Heart left ventricle (tissue), 16 donors: ENCODE results near the gene PCSK2. TPM values are rescaled to one million over a fixed set of nuclear protein-coding genes. Genes with fewer than 3 reads are reported as not detected.
"Not testable (repeated sequence)": the region's sequence is repeated elsewhere in the genome, so short reads cannot be mapped to it uniquely, and the experiment has no call there.

ENCODE experiments used
- ATAC-seq, 4 donors: fragments of 200-7000 bp; cut with Tn5 transposase; one replicate each; pipeline ENCODE4 v1.9.1; 2020 to 2022; ENCODE audit warnings: moderate library complexity in 4 of 4, mild to moderate bottlenecking in 3 of 4, moderate number of reproducible peaks in 1 of 4
- DNase-seq, 5 donors: peaks; one replicate each; pipeline ENCODE4 v3.0.0-alpha.2; 2020
- H3K27ac ChIP-seq, 12 donors: fragments of 200-600 bp; sonication (generic) in 4 of 12; one replicate each; pipeline versions ENCODE4 v1.5.0 to v1.8.0; 2016 to 2022; ENCODE audit warnings: mild to moderate bottlenecking in 2 of 12
- H3K27me3 ChIP-seq, 9 donors: fragments of 200-600 bp; sonication (generic) in 2 of 9; one replicate each; pipeline versions ENCODE4 v1.5.1 to v1.8.0; 2016 to 2022; ENCODE audit warnings: mild to moderate bottlenecking in 3 of 9
- H3K36me3 ChIP-seq, 9 donors: fragments of 200-600 bp; sonication (generic) in 2 of 9; one replicate each; pipeline versions ENCODE4 v1.5.0 to v1.8.0; 2018 to 2022; ENCODE audit warnings: mild to moderate bottlenecking in 2 of 9
- H3K4me1 ChIP-seq, 12 donors: fragments of 200-600 bp; sonication (generic) in 4 of 12; one replicate each; pipeline versions ENCODE4 v1.5.0 to v1.8.0; 2016 to 2022; ENCODE audit warnings: mild to moderate bottlenecking in 3 of 12
- H3K4me3 ChIP-seq, 12 donors: fragments of 200-600 bp; sonication (generic) in 4 of 12; one replicate each; pipeline versions ENCODE4 v1.5.0 to v1.8.0; 2017 to 2022; ENCODE audit warnings: mild to moderate bottlenecking in 9 of 12, moderate library complexity in 4 of 12
- H3K9me3 ChIP-seq, 12 donors: fragments of 200-600 bp; sonication (generic) in 4 of 12; one replicate each; pipeline versions ENCODE4 v1.5.0 to v1.8.0; 2016 to 2022; ENCODE audit warnings: mild to moderate bottlenecking in 1 of 12
- CTCF ChIP-seq, 12 donors: fragments of 200-600 bp; sonication (generic) in 4 of 12; IDR thresholded peaks; one replicate each; pipeline versions ENCODE4 v1.5.0 to v1.8.0; 2018 to 2022; ENCODE audit warnings: antibody characterized with exemption in 12 of 12, mild to moderate bottlenecking in 5 of 12
- POLR2A ChIP-seq, 2 donors: fragments of 450-650 bp; IDR thresholded peaks; one replicate each; pipeline ENCODE4 v1.6.1; 2017; ENCODE audit warnings: antibody characterized with exemption in 2 of 2, mild to moderate bottlenecking in 2 of 2, moderate library complexity in 2 of 2
- WGBS, 4 donors: extraction: QIAGEN DNeasy Blood & Tissue Kit in 2 of 4; methylation state at CpG; one replicate each; pipeline versions ENCODE4 v1.1.5 to v1.1.7; 2013 to 2018; 5-methylcytosine and 5-hydroxymethylcytosine counted together
- intact Hi-C, 10 donors: fragments of 100-400 bp; cut with DNase I; formaldehyde crosslinking; loops; one replicate each; pipeline versions ENCODE4 v1.11.1 to v1.14.2; 2022
- polyA plus RNA-seq, 2 donors: library from polyadenylated mRNA; stranded (reverse); fragments of 200-250 nt; gene quantifications; one replicate each; pipeline ENCODE4 v1.2.3, GENCODE V29; 2013
- total RNA-seq, 9 donors: library from RNA; depleted of rRNA in 2 of 9; stranded (reverse); fragments of >200 nt in 2 of 9; fragmentation: NEBNext Ultra II Directional in 3 of 9; extraction: Animal tissue kit (Norgen Biotek cat#: 25700) in 3 of 9; gene quantifications; one replicate each; pipeline versions ENCODE4 v1.1.0 to v1.2.4, GENCODE V29; 2016 to 2023
- donor health status: ischemic (EF 13 %, LVEDD 7.1; RV severe dilation, severe dysfunction).
- donor health status: healthy with polysubstance abuse.
- donor health status: DM: no; HTN: yes; CAD: no.
- donor health status: DM: no; HTN: no; CAD: no.
- donor health status: ischemic (EF 25% LVEDD 6.9; RV normal size, moderate dysfunction).
- donor health status: ischemic (EF 25% LVEDD 5.7; RV mildly dilated, moderate dysfunction).
- donor health status: healthy.
- donor health status: DM: yes; HTN: yes; CAD: no.
- donor health status: ischemic (EF 35%, LVEDD 5.7; RV mildly dilated, moderate dysfunction).
- donor health status: nonischemic (EF 11% LVEDD 7.7; RV severe dilation, severe dysfunction).
- donor health status: DM: yes; HTN: yes; CAD: no.
- donor health status: PGD.
- donor health status: ischemic (EF 29% LVEDD 5.4; RV normal size, mild dysfunction).
- donor health status: nonischemic (EF 23%, LVEDD 6.1; RV moderate dilation, normal function).

The PCSK2 gene
- total and polyA plus RNA-seq, 11 donors, result 0.11 to 2.0 (median 0.55) TPM

GRCh38 chr20:17205084-17205813 lies 21.6 kb upstream of the PCSK2 start:
- DNase-seq (no peak), ATAC-seq (no peak)
- Histone ChIP-seq H3K4me1 (no peaks in the 10 kb centered on the region), H3K27me3 (peaks cover 0 to 13% (median 0%) of the 10 kb centered on the region in 9 donors), H3K27ac (no peak overlapping the region), H3K4me3 (no peak overlapping the region), H3K9me3 (no peaks in the 10 kb centered on the region), H3K36me3 (no peaks in the 10 kb centered on the region)
- intact Hi-C loops, result no loop called here
- WGBS, 4 donors, result 69 to 70% (median 70%) methylated on average over 7 of the region's 7 CpGs
- TF ChIP-seq POLR2A (IDR thresholded peaks at IDR 0.05) (no peak), CTCF (IDR thresholded peaks at IDR 0.05) (no peak)

GRCh38 chr20:17210387-17210786 lies 16.5 kb upstream of the PCSK2 start:
- intact Hi-C loops, result no loop called here
- DNase-seq, result no peak

GRCh38 chr20:17210983-17211382 lies 15.9 kb upstream of the PCSK2 start:
- WGBS, 4 donors, result 73 to 82% (median 79%) methylated on average over 2 of the region's 2 CpGs
- Histone ChIP-seq H3K9me3 (no peaks in the 10 kb centered on the region), H3K27me3 (no peaks in the 10 kb centered on the region), H3K4me3 (no peak overlapping the region), H3K27ac (no peak overlapping the region), H3K36me3 (no peaks in the 10 kb centered on the region), H3K4me1 (no peaks in the 10 kb centered on the region)
- intact Hi-C loops, result no loop called here
- no peak for ATAC-seq
- DNase-seq, result no peak
- TF ChIP-seq CTCF (IDR thresholded peaks at IDR 0.05) (no peak), POLR2A (IDR thresholded peaks at IDR 0.05) (no peak)

More at GRCh38 chr20:17210387-17210786, 16.5 kb upstream of the PCSK2 start:
- TF ChIP-seq CTCF (IDR thresholded peaks at IDR 0.05) (no peak), POLR2A (IDR thresholded peaks at IDR 0.05) (no peak)
- Histone ChIP-seq H3K27me3 (no peaks in the 10 kb centered on the region), H3K4me3 (no peak overlapping the region), H3K36me3 (no peaks in the 10 kb centered on the region), H3K4me1 (no peaks in the 10 kb centered on the region), H3K9me3 (no peaks in the 10 kb centered on the region), H3K27ac (no peak overlapping the region)
- no peak for ATAC-seq
- 51 to 67% (median 60%) methylated on average over 3 of the region's 3 CpGs for WGBS, 4 donors

GRCh38 chr20:17215167-17215566 lies 11.7 kb upstream of the PCSK2 start:
- ATAC-seq (no peak), DNase-seq (no peak)
- H3K9me3 ChIP-seq, result no peaks in the 10 kb centered on the region
- H3K27me3 ChIP-seq, result no peaks in the 10 kb centered on the region
- no peak overlapping the region for H3K4me3 ChIP-seq
- no peaks in the 10 kb centered on the region for H3K36me3 ChIP-seq
- H3K4me1 ChIP-seq, result no peaks in the 10 kb centered on the region
- TF ChIP-seq POLR2A (IDR thresholded peaks at IDR 0.05) (no peak), CTCF (IDR thresholded peaks at IDR 0.05) (no peak)
- H3K27ac ChIP-seq, result no peak overlapping the region
- intact Hi-C loops, result no loop called here

GRCh38 chr20:17219856-17220255 lies 7.0 kb upstream of the PCSK2 start:
- H3K36me3 ChIP-seq, H3K4me1 ChIP-seq, H3K27ac ChIP-seq, intact Hi-C loops, ATAC-seq, DNase-seq, H3K4me3 ChIP-seq, H3K9me3 ChIP-seq: not testable (repeated sequence)
- peaks cover 0 to 23% (median 9%) of the 10 kb centered on the region in 9 donors for H3K27me3 ChIP-seq
- 73 to 88% (median 81%) methylated on average over 1 of the region's 1 CpG for WGBS, 4 donors
